ENCODE results near the gene GPR132. TPM values are rescaled to one million over a fixed set of nuclear protein-coding genes. Genes with fewer than 3 reads are reported as not detected.

GPR132 gene
- total RNA-seq, 2 donors from 2014 or later: 0.27 to 3.3 TPM

- Histone ChIP-seq H3K9me3 (ENCODE audit: control insufficient read depth, low read length) (no peaks in the 10 kb centered on the region), H3K27me3 (ENCODE audit: control insufficient read depth, insufficient read depth, low read length, poor library complexity, severe bottlenecking) (no peaks in the 10 kb centered on the region), H3K27ac (ENCODE audit: low read depth, low read length) (no peak overlapping the region), H3K4me3 (ENCODE audit: low read length) (no peak overlapping the region), H3K9ac (ENCODE audit: extremely low read depth, low read length, poor library complexity, severe bottlenecking) (no peak overlapping the region), H3K36me3 (ENCODE audit: control insufficient read depth, insufficient read depth, low read length) (peaks cover 55% of the 10 kb centered on the region), H3K4me1 (ENCODE audit: control insufficient read depth, insufficient read depth, low read length) (peaks cover 5% of the 10 kb centered on the region)
- 95 to 97% methylated on average over 18 to 23 of the region's 23 CpGs for WGBS, 2 experiments (ENCODE audit: insufficient coverage in 1 of 2, insufficient read length in 1 of 2)
- Mint-ChIP-seq H3K9me3 (no peaks in the 10 kb centered on the region), H3K36me3 (ENCODE audit: low read depth) (peaks cover 40% of the 10 kb centered on the region), H3K4me1 (peaks cover 28% of the 10 kb centered on the region), H3K27me3 (ENCODE audit: insufficient read depth) (no peaks in the 10 kb centered on the region), H3K4me3 (no peak overlapping the region), H3K27ac (peak overlapping the region; percentile 61)
- TF ChIP-seq CTCF (conservative IDR thresholded peaks at IDR 0.05): no peak
- no peak for DNase-seq
Observed at GRCh38 chr14:105012171-105012985, 52.9 kb downstream of the GPR132 start.

- H3K36me3 Mint-ChIP-seq (ENCODE audit: low read depth): peaks cover 37% of the 10 kb centered on the region
- peak overlapping the region; percentile 61 for H3K27ac Mint-ChIP-seq
- no peak overlapping the region for H3K27ac ChIP-seq (ENCODE audit: low read depth, low read length)
- peaks cover 5% of the 10 kb centered on the region for H3K4me1 ChIP-seq (ENCODE audit: control insufficient read depth, insufficient read depth, low read length)
- H3K4me3 Mint-ChIP-seq: no peak overlapping the region
- DNase-seq: no peak
- peaks cover 51% of the 10 kb centered on the region for H3K36me3 ChIP-seq (ENCODE audit: control insufficient read depth, insufficient read depth, low read length)
- no peak for TF ChIP-seq CTCF (conservative IDR thresholded peaks at IDR 0.05)
- H3K27me3 Mint-ChIP-seq (ENCODE audit: insufficient read depth): no peaks in the 10 kb centered on the region
- 95 to 96% methylated on average over 29 of the region's 29 CpGs for WGBS, 2 experiments (ENCODE audit: insufficient coverage in 1 of 2, insufficient read length in 1 of 2)
- no peaks in the 10 kb centered on the region for H3K27me3 ChIP-seq (ENCODE audit: control insufficient read depth, insufficient read depth, low read length, poor library complexity, severe bottlenecking)
- no peak overlapping the region for H3K9ac ChIP-seq (ENCODE audit: extremely low read depth, low read length, poor library complexity, severe bottlenecking)
- no peak overlapping the region for H3K4me3 ChIP-seq (ENCODE audit: low read length)
- peaks cover 20% of the 10 kb centered on the region for H3K4me1 Mint-ChIP-seq
- no peaks in the 10 kb centered on the region for H3K9me3 ChIP-seq (ENCODE audit: control insufficient read depth, low read length)
- H3K9me3 Mint-ChIP-seq: no peaks in the 10 kb centered on the region
Observed at GRCh38 chr14:105011312-105011990, 53.8 kb downstream of the GPR132 start.

- Histone ChIP-seq H3K4me1 (ENCODE audit: control insufficient read depth, insufficient read depth, low read length) (peaks cover 5% of the 10 kb centered on the region), H3K9ac (ENCODE audit: extremely low read depth, low read length, poor library complexity, severe bottlenecking) (no peak overlapping the region), H3K4me3 (ENCODE audit: low read length) (no peak overlapping the region), H3K27ac (ENCODE audit: low read depth, low read length) (no peak overlapping the region), H3K36me3 (ENCODE audit: control insufficient read depth, insufficient read depth, low read length) (peaks cover 45% of the 10 kb centered on the region), H3K9me3 (ENCODE audit: control insufficient read depth, low read length) (no peaks in the 10 kb centered on the region), H3K27me3 (ENCODE audit: control insufficient read depth, insufficient read depth, low read length, poor library complexity, severe bottlenecking) (no peaks in the 10 kb centered on the region)
- Mint-ChIP-seq H3K9me3 (no peaks in the 10 kb centered on the region), H3K4me1 (peaks cover 15% of the 10 kb centered on the region), H3K4me3 (no peak overlapping the region), H3K36me3 (ENCODE audit: low read depth) (peaks cover 33% of the 10 kb centered on the region), H3K27me3 (ENCODE audit: insufficient read depth) (no peaks in the 10 kb centered on the region), H3K27ac (no peak overlapping the region)
- 93% methylated on average over 13 to 17 of the region's 17 CpGs for WGBS, 2 experiments (ENCODE audit: insufficient coverage in 1 of 2, insufficient read length in 1 of 2)
- no peak for DNase-seq
- no peak for TF ChIP-seq CTCF (conservative IDR thresholded peaks at IDR 0.05)
Observed at GRCh38 chr14:105010891-105011291, 54.3 kb downstream of the GPR132 start.
